ENCODE results near the gene PDE6G.
A peak's percentile ranks its signal among the peaks of the same experiment; 100 is the strongest.

- TF ChIP-seq CTCF (IDR thresholded peaks at IDR 0.05) (peak in 2 of 4 experiments; percentile 44), POLR2A (IDR thresholded peaks at IDR 0.05) (peak; percentile 68 to 89)
Observed at GRCh38 chr17:81702934-81703746, 46.8 kb upstream of the PDE6G start, which contains the start of gene MRPL12.

Measured in uterus (tissue), 2 donors.